ENCODE measurements around the gene KIF26B.

The KIF26B gene

DNA sequence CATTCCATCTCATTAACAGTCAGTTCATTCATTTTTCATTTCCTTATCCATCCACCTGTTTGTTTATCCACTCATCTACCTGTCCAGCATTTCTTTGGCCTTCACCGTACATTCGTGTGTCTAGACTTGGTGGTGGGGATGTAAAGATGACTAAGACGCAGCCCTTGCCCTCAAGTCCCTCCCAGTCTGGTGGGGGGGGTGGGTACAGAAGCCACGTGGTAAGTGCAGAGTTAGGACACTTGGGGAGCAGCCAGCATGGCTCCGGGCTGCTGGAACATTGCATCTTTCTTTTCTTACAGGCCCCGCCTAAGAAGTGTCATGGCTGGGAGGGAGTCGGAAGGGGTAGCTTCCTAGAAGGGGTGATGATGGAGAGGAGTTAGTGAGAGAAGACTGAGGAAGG, 17.2 kb downstream of the KIF26B start:
- no peak for DNase-seq (ENCODE audit: low read depth in 2 of 2)

DNA sequence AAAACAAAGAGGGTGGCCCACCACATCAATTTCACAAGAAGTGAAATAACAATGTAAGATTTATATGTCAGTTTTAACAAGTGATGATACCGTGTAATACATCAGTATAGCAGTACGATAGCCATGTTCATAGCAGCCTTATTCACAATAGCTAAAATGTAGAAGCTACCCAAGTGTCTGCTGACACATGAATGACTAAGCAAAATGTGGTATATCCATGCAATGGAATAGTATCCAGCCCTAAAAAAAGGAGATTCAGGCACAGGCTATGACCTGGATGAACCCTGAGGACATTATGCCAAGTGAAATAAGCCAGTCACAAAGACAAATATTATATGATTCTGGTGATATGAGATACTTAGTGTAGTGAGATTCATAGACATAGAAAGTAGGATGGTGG, 18.0 kb downstream of the KIF26B start:
- no peak for DNase-seq (ENCODE audit: low read depth in 2 of 2)

DNA sequence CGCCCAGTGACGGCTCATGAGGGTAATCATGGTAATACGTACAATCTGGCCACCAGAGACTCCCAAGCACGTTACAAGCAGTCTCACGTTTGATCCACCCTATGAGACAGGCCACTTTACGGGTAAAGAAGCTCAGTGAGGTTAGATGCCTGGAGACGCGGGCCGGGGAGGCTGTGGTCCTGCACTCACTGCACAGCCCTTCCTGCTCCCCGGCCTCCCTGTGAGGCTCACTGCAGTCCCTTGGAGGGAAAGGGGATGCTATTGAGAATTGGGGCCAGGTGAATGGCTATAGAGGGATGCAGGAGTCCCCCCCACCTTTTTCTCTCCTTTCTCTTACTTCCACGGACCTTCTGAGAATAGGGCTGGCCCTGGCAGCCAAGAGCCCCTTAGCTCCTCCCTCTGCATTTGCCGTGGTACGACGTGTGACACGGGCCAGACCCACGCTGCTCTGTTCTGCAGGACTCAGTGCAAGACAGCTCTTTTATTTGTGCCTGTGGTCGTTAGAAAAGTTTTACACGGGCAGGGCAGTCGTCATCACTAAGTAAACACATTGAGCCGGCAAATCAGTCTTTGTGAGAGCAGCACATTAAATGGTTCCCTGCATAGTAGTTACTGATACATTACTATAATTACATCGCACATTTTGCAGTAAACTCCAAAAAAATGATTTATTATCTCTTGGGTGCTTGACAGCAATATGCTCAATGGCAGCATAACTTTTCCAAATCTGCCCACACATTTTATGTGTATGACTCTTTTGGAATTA, 18.8 kb downstream of the KIF26B start:
- DNase-seq (ENCODE audit: low read depth in 2 of 2): no peak

DNA sequence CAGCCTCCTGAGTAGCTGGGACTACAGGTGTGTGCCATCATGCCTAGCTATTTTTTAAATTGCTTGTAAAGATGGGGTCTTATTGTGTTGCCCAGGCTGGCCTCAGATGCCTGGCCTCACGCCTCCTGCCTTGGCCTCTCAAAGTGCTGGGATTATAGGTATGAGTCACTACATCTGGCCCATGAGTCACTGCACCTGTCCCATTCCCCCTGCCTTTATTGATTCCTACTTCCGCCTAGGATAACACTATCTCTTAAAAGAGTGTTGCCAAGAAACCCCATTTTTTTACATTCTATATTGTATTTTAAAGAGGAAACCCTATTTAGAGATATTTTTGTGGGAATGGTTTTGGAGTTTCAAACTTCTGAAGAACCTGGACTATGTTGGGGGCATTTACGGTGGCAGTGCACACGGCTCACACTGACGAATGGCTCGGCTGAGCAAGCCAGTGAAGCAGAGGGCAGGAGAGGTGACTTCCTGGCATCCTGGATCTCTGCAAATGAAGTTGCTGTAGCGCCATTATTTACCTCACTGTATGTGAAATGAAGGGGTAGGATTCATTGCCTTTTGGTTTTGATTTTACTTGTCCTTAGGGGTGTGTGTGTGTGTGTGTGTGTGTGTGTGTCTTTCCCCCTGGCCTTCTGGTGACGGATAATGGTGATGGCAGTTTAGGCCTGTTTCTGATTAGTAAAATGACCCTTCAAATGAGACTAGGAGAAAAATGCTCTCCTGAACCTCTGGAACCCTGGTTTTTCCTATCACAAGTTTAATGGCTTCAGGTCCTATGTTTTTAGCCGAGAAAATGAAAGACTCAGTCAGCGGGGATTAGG, 22.5 kb downstream of the KIF26B start:
- no peak for DNase-seq (ENCODE audit: low read depth in 2 of 2)

DNA sequence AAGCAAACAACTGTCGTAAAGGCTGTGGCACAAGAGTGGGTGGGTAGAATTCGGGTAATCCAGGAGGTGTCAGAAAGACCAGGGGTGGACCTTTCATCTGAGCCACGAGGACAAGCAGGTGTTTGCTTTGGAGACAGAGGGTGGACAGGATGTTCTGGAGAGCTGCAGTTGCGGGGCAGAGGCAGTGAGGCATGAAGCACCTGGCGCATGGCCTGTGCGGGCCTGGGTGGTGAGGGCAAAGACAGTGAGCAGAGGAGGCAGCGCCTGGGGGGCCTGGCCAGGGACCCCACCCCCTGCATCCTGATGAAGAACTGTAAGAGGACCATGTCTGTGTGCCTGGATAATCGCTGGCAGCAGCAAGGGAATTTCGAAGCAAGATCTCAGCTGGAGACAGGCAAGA, 24.9 kb downstream of the KIF26B start:
- DNase-seq (ENCODE audit: low read depth in 2 of 2): no peak

DNA sequence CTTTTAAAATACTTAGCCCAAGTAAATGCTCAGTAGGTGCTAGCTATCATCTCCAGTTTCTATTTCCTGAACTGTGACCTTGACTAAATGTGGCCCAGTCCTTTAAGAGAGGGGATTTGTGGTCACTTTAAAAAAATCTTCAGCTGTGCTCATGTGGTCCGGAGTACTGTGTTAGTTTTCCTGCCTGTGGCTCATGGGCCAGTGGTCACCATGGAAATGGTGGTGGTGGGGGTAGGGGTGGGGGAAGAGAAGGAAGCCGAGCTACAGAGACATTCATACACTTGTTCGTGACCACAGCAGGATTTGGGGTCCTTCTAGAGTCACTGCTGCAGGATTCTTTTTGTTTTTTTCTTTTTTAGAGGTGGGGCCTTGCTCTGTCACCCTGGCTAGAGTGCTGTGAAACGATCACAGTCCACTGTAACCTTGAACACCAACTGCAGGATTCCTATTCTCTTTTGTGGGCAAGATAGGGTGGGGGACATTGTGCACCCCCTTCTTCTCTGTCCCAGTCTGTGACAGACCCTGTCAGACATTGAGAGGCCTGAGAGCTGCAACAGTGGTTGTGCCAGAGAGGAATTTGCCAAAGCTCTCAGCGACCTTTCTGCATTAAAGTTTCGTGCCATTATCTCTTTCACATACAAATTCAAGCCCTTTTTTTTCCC, 25.8 kb downstream of the KIF26B start:
- DNase-seq (ENCODE audit: low read depth in 2 of 2): no peak

DNA sequence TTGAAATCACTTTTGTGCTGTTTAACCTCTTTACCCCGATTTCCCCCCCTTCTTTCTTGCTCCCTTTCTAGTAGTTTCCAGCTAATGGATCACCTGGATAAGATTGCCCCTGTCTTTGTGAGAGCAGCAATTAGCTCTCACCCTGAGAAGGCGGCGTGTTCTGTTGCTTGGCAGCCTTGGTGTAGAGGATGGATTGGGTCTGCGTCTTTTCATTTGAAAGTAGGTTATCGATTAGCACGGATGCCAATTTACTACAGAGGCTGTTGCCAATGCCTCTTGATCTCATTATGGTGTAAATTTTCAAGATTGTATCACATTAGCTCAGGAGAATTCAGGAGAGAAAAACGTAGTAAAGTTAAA, 26.4 kb downstream of the KIF26B start:
- no peak for DNase-seq (ENCODE audit: low read depth in 2 of 2)

DNA sequence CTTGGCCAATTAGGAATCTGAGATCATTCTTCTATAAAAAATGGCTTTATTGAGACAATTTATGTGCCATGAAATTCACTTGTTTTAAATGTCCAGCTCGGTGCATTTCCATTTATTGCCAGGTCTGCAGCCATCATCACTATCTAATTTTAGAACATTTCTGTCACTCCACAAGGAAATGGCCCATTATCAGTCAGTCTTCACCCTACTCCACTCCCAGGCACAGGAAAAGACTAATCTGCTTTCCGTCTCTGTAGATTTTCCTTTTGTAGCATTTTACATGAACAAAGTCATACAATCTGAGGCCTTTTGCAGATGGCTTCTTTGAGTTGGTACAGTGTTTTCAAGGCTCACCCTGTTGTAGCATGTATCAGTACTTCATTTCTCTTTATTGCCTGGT, 27.2 kb downstream of the KIF26B start:
- DNase-seq (ENCODE audit: low read depth in 2 of 2): no peak

DNA sequence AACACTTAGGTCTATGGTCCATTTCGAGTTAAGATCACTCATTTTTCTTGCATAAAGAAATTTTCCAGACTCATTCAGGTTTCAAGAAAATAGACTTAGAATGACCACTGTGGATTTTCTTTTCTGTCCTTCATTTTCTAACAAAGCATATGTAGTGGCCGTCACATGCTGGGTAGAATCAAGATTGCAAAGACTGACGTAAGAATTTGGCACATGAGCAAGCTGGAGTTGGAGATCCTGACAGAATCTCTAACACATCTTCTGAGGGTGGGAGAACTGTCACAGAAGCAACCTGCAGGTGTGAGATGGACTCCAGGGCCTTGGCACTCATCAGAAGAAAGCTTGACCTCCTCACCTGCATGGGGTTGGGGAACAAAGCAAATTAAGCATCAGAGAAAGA, 28.6 kb downstream of the KIF26B start:
- no peak for DNase-seq (ENCODE audit: low read depth in 2 of 2)

DNA sequence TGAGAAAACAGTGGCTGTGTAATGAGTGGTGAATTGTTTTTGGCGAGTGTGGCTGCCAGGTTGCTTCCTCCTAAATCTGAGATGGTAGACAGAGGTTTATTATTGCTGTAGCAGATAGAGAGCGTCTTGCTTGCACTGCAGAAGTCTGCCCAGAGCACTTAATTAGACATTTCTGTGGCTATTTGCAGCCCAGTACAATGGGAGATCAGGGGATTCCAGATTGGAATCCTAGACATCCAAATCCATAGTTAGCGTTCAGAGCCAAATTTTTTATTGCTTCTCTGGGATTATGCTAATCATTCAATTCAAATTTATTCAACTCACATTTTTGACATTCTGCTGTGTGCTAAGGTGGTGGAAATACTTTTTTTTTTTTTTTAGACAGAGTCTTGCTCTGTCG, 30.0 kb downstream of the KIF26B start:
- no peak for DNase-seq (ENCODE audit: low read depth in 2 of 2)

DNA sequence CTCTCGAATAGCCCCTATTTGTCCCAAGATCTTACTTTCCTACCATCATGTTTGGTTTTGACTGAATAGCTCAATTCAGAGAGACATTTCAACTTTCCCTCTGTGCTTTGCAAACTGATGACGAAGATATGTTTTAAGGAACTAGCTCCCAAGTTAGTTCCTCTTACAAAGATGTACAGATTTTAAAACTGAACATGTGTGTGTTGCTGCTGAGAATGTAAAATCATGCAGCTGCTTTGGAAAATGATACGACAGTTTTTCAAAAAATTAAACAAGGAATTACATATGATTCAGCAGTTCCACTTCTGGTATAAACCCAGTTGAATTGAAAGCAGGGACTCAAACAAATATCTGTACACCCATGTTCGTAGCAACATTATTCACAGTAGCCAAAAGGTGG, 33.6 kb downstream of the KIF26B start:
- no peak for DNase-seq (ENCODE audit: low read depth in 2 of 2)

DNA sequence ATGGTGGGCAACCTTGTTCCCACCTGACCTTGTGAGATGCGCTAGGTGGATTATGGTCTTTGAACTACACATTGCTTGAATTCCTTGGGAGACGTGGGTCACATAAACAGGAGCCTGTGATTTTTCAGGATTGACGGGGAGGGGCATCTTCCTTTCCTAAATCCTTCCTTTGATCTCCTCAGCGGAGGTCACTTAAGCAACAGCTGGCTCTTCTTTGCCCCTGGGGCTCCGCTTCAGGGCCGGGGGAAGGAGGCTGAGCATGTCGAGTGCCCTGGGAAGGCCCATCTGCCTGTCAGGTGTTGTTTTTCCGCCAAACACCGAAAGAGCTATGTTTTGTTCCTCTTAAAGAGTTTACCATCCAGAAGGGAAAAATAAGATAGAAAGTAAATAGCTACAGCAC, 40.6 kb downstream of the KIF26B start:
- DNase-seq (ENCODE audit: low read depth in 2 of 2): no peak

DNA sequence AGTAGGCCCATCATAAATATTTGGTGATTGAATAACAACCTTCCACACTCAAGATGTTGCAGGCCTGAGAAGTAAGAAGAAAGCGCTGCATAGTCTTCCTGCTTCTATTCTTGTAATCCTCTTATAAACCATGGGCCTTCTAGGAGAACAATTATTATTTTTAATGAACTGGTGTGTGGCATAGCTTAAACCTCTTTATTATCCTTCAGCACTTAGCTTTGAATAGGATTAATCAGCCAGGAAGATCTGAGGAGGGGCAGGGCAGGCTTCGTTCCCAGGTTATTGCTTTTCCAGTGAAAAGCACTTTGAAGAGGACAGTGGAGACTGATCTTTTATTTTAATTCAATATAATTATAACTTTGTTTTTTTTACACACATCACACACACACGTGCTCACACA, 42.3 kb downstream of the KIF26B start:
- DNase-seq (ENCODE audit: low read depth in 2 of 2): no peak

DNA sequence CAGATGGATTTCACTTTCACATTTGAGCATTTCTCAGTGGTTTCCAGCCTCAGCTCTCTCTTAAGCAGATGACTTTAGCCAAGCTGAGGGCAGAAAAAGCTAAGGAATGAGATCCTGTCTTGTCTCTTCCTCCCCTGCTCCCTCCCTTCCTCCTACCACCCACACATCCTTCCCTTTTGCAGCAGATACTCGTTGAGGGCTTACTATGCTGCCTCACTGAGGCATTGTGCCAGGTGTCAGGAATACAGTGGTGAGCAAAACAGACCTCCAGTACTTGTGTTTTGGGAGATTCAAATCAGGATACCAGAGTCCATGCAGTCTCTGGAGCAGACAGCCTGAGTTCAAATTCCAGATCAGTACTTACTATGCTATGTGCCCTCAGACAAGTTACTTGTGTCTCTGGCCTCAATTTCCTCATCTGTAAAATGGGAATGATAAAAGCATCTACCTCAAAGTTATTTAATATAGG, 43.2 kb downstream of the KIF26B start:
- no peak for DNase-seq (ENCODE audit: low read depth in 2 of 2)

DNA sequence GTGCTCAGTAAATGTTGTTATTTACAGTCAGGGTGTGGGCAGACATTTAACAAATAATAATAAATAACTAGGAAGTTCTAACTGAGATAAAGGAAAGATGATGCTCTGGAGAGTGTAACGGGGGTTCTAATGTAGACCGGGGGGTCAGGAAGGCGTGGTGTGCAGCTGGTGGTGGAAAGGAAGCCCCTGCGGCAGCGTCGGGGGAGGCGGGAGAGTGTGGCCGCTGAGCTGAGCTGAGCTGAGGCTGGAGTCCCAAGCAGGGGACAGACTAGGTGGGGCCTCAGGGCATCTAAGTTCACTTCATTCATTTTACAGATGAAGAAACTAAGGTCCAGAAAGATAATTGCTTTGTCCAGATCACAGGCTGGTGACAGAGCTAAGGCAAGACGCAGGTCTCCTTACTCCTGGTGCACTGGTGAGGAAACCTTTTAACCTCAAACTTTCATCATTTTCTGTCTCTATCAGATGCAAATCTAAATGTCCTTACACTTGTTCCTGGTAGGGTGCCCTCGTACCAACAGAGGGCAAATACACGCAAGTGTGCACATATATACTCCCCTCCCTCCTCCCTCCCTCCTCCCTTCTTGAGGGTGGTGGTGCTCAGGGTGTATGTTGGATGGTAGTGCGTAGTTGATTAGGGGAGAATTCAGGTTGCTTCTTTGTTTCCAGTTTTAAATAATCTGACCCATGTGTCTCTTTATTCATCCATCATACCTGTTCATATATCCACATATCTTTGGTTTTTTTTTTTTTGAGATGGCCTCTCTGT, 44.1 kb downstream of the KIF26B start:
- DNase-seq (ENCODE audit: low read depth in 2 of 2): no peak

DNA sequence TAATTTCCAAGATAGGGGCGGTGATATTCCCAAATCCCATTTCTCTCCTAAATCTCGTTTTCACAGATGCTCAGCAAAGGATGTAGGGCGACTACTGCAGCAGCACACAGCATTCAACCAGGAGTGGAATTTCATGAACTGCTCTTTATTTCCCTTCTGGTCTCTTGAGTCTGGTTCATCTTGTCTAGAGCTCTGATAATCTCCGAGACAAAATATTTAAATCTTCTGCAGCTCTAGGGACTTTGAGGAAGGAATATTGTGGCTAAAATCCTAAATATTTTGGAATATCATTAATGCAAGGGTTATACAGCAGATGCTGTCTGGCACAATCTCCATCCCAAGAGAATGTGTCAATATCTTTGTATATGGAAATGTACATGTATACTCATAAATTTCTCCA, 45.4 kb downstream of the KIF26B start:
- no peak for DNase-seq (ENCODE audit: low read depth in 2 of 2)

DNA sequence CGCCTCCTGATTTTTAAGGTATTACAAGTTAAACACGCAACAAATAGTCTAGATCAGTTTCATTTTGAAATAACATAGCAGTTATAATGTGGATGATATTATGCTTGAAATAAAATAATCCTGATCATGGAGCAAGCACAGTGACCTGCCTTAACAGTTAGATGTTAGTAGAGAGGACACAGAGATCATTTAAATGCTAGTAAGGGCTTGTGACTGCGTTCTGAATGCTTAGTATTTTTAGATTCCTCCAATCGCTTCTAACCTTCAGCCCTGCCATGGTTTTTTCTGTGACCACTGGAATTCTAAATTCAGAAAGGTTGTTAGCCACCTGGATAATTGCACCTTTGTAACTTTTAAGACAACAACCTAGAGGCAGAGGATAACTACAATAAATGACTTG, 46.4 kb downstream of the KIF26B start:
- DNase-seq (ENCODE audit: low read depth in 2 of 2): no peak

DNA sequence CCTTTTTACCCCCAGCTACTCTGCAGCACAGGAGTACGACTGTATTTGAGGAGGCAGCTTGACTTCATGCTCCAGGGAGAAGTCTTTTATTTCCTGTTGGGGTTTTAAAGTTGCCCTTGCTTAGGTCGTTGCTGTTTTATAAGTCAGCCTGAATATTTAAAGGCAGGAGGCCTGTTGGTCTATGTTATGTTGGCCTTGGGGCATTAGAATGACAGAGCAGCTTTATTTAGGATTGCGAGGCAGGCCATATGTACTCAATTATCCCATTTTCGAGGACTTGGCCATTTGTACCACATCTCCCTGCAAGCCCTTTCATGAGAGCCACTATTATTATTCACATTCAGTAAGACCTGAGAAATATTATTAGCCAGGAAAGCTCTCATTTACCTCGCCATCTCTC, 47.0 kb downstream of the KIF26B start:
- no peak for DNase-seq (ENCODE audit: low read depth in 2 of 2)

DNA sequence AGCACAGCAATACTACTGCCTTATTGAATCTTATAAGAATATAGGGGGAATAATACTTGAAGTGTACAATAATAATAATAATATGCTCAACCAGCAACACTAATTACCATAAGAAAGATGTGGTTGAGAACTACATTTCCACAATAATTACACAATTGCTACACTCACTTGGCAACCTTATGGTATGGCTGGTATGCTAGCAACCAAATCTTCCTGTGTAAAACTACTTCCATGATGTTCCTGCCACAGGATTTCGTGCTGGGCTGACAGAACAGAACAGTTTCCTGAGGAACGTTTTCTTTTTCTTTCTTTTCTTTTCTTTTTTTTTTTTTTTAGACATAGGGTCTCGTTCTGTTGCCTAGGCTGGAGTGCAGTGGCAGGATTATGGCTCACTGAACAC, 50.6 kb downstream of the KIF26B start:
- DNase-seq (ENCODE audit: low read depth in 2 of 2): no peak

DNA sequence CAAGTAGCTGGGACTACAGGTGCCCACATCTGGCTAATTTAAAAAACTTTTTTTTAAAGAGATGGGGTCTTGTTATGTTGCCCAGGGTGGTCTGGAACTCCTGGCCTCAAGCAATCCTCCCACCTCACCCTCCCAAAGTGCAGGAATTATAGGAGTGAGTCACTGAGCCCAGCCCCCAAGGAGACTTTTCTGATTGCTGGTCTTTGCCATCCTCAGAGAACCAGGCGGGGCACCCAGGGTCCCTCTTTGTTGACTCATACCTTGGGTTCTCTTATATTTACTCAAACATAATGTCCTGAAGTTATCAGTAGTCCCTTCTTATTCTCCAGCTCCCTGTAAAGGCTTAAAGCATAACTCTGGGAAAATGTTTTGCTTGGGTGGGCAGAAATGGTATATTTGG, 51.1 kb downstream of the KIF26B start:
- DNase-seq (ENCODE audit: low read depth in 2 of 2): no peak

DNA sequence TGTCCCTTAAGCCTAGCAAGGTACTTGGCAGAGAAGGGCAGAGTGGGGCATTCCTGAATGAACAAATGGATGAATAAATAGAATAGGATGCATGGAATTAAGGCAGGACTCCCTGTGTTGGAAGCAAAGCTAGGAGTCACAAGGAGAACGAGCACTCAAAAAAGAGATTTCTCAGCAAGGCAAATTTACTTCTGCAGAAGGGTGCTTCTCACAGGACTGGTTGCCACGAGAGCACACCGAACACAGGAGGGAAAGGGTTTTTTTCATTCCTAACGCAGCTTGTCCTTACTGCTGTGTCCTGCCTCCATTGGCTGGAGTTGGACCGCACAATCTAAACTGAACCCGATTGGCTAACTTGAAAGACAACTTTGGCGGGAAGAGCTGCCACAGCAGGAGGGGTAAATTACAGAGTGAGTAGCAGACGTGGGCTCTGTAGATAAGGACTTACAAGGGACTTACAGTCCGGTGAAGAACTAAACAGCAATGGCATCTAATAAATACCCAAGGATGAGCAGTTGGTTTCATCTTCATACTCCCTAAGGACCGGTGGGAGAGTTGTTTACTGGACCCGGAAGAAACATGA, 52.4 kb downstream of the KIF26B start:
- DNase-seq (ENCODE audit: low read depth in 2 of 2): no peak

DNA sequence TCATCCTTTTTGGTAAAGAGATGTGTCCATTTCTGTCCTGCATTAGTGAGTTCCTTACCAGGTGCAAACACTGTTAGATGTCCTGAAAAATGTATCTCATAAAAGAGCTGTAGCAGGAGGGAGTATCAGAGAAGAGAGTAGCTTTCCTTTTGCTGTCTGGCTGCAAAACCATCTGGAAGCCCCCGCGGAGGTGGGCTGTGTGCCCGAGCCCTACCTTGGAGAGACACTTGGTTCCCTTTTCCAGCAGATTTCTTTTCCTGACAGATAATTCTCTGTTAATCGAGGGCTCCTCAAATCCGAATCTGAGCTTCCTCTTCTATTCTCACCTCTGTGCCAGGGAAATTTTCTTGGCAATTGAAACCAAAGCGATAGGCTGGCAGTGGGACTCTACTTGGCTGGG, 53.0 kb downstream of the KIF26B start:
- DNase-seq (ENCODE audit: low read depth in 2 of 2): no peak

Data from stimulated activated CD8-positive, alpha-beta memory T cell treated with anti-CD3 and anti-CD28 coated beads, Interleukin-2, amount 100 ng/mL, for 48 hours (primary cell).